ENCODE data around the gene TC2N.

The TC2N gene

DNA sequence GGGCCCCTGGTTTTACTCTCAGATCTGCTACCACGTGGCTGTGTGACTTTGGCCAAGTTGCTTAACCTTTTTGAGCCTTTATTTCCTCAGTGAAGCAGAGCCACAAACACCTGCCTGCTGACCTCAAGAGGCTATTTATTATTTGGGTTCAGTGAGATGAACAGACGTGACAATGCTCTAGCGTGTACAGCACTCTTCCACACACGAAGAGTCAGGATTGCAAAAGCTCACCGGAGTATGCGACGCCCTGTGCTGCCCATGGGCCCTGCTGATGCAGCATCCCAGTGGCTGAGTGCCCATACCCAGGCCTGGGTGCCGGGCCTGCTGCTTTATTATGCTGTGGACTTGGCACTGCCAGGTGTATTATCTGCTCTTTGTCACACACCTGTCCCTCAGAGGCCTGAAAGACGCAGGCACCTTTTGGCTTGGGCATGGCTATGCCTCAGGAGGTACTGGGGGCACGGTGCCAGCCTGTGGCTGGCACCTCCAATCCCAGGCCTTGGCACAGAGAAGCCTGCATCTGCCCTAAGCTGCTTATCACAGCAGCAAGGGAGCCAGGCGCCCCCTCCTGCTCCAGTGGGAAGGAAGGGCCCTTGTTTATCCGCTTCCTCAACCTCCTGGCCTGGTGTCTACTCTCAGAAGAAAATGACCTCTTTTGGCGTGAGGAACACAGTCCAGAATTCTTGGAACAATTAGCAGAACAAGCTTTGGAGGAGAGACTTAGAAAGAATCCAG is 22.3 kb upstream of the TC2N start:
- no peak for DNase-seq (ENCODE audit: low read depth)
- no peak overlapping the region for H3K4me3 ChIP-seq (ENCODE audit: low read length)

DNA sequence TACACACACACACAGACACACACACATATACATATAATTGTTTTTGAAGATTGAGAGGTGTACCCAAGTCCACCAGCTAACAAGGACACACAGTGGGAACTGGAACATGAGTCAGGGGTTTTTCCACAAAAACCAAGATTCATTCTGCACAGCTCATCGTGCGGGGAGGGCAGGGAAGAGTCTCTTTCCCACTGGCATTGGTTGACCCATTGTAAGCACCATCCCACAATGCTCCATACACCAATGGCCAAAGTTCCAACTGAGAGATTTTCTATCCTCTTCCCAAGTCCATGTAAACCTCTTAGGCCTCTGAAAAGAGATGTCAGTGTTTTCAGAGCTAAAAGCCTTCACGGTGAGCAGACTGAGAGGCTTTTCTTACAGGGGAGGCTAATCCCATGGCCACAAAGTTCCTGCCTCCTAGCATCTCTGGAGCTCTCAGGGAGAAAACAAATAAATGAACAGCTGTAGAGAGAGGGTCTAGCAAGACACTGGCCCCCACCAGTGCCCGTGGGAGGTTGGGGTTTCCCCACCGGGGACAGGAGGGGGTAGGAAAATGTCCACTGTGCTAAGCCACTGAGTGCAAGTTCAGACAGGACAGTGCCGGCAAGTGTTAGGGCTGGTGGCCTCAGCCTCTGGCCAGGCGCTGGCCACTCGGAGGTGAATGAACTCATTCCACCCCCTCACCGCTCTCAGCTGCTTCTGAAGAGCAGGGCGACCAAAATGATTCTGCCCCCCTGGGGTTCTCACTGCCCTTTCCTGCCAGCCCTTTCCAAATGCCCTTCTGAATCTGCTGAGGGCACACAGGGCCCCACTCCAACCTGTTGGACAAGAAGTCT is 21.5 kb upstream of the TC2N start:
- TF ChIP-seq, protein P1, sequence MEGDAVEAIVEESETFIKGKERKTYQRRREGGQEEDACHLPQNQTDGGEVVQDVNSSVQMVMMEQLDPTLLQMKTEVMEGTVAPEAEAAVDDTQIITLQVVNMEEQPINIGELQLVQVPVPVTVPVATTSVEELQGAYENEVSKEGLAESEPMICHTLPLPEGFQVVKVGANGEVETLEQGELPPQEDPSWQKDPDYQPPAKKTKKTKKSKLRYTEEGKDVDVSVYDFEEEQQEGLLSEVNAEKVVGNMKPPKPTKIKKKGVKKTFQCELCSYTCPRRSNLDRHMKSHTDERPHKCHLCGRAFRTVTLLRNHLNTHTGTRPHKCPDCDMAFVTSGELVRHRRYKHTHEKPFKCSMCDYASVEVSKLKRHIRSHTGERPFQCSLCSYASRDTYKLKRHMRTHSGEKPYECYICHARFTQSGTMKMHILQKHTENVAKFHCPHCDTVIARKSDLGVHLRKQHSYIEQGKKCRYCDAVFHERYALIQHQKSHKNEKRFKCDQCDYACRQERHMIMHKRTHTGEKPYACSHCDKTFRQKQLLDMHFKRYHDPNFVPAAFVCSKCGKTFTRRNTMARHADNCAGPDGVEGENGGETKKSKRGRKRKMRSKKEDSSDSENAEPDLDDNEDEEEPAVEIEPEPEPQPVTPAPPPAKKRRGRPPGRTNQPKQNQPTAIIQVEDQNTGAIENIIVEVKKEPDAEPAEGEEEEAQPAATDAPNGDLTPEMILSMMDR (IDR thresholded peaks at IDR 0.05; ENCODE audit: insufficient read depth, low read depth, low read length, missing control alignments), result no peak
- no peak overlapping the region for H3K4me3 ChIP-seq (ENCODE audit: low read length)
- DNase-seq (ENCODE audit: low read depth), result no peak

More for the DNA sequence above, 22.3 kb upstream of the TC2N start:
- TF ChIP-seq, protein P1 (IDR thresholded peaks at IDR 0.05; ENCODE audit: insufficient read depth, low read depth, low read length, missing control alignments), result no peak

DNA sequence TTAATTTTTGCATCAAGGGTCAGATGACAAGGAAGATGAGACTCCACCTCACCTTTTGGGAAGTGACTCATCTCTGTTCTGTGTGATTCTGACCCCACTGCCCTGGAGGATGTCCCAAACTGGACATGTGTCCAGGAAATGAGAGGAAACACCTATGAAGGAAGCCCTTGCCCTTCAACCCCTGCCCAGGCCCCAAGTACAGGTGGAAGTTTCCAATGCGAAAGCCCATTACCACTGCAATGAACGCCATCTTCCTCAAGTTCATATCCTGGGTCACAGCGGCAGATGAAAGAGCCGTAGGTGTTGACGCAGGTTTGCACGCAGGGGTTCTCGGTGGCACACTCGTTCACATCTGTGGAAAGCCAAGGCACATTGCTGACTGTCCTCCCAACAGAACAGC is 19.6 kb upstream of the TC2N start:
- H3K4me3 ChIP-seq (ENCODE audit: low read length), result no peak overlapping the region
- no peak for DNase-seq (ENCODE audit: low read depth)
- TF ChIP-seq, protein P1 (IDR thresholded peaks at IDR 0.05; ENCODE audit: insufficient read depth, low read depth, low read length, missing control alignments), result no peak

DNA sequence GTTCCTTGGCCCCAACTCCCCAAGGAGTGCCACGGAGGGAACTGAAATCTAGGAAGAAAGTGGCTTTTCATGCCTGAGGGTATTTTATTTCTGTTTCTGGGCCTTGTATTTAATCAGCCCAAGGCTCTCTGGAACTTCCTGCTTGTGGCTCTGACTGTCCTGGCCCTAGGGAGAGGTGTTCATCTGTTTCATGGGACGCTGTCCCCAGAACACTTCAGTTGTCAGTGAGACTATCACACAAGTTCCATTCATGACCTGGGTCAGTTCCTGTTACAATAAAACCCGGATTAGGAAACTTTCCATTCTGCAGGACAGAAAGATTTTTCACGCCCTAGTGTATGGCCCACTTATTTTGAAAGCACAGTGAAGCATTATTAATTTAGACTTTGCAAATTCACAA is 18.5 kb upstream of the TC2N start:
- no peak for DNase-seq (ENCODE audit: low read depth)
- TF ChIP-seq, protein P1 (IDR thresholded peaks at IDR 0.05; ENCODE audit: insufficient read depth, low read depth, low read length, missing control alignments), result no peak

DNA sequence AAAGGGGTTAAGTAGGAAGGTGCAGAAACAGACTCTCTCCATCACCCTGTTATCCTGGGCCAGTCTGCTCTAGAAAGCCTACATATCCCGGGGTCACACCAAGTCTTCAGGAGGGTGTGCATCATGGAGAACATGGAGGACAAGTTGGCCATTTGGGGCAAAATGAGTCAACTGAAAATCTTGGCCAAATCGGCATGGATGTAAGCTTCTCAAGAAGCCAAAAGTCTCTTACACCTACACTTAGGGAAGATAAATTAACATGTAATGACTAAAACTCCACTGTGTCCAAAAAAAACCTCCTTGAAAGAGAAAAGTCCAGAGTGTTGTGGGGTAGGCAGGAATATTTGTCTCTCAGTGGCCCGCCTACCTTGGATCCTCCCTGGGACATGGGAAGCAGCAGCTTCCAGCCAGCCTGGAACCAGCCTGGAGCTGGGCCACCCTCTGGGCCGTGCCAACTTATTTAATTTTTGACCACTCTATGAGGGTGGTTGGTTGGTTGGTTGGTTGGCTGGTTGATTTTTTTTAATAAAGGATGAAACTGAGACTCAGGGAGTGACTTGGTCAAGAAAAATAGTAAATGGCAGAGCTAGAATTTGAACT is 17.9 kb upstream of the TC2N start:
- TF ChIP-seq, protein P1 (IDR thresholded peaks at IDR 0.05; ENCODE audit: insufficient read depth, low read depth, low read length, missing control alignments), result no peak
- no peak for DNase-seq (ENCODE audit: low read depth)
- no peak overlapping the region for H3K4me3 ChIP-seq (ENCODE audit: low read length)

More for the DNA sequence above, 18.5 kb upstream of the TC2N start:
- H3K4me3 ChIP-seq (ENCODE audit: low read length), result no peak overlapping the region

DNA sequence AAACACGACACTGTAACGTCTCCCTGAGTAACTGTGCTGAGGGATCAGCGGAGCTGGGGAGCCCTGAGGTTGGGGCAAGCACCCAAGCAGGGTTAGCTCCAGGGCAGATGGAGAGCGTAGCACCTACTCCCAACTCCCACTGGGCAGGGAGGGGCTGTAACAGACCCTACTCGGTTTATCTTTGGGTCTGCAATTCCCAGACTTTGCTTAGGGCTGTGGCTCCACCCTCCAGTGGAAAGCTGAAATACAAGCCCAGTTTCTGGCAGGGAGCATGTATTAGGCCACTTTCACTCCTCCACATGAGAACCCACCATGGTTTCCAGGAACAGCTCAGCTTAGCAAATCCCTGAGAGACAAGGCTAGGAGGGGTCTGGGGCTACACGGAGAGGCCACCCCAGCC is 17.3 kb upstream of the TC2N start:
- TF ChIP-seq, protein P1 (IDR thresholded peaks at IDR 0.05; ENCODE audit: insufficient read depth, low read depth, low read length, missing control alignments), result no peak
- no peak for DNase-seq (ENCODE audit: low read depth)
- no peak overlapping the region for H3K4me3 ChIP-seq (ENCODE audit: low read length)

Data from epithelial cell of esophagus (primary cell).